GM18867 (cell line): ENCODE measurements around the gene C1orf167.

Experiments used
- ATAC-seq: cut with Tn5 transposase; IDR thresholded peaks from one replicate; pipeline ENCODE4 v1.9.1; 2021; ENCODE audit warnings: mild to moderate bottlenecking, moderate library complexity; ENCODE audit not compliant: unreplicated experiment

Gene C1orf167, protein sequence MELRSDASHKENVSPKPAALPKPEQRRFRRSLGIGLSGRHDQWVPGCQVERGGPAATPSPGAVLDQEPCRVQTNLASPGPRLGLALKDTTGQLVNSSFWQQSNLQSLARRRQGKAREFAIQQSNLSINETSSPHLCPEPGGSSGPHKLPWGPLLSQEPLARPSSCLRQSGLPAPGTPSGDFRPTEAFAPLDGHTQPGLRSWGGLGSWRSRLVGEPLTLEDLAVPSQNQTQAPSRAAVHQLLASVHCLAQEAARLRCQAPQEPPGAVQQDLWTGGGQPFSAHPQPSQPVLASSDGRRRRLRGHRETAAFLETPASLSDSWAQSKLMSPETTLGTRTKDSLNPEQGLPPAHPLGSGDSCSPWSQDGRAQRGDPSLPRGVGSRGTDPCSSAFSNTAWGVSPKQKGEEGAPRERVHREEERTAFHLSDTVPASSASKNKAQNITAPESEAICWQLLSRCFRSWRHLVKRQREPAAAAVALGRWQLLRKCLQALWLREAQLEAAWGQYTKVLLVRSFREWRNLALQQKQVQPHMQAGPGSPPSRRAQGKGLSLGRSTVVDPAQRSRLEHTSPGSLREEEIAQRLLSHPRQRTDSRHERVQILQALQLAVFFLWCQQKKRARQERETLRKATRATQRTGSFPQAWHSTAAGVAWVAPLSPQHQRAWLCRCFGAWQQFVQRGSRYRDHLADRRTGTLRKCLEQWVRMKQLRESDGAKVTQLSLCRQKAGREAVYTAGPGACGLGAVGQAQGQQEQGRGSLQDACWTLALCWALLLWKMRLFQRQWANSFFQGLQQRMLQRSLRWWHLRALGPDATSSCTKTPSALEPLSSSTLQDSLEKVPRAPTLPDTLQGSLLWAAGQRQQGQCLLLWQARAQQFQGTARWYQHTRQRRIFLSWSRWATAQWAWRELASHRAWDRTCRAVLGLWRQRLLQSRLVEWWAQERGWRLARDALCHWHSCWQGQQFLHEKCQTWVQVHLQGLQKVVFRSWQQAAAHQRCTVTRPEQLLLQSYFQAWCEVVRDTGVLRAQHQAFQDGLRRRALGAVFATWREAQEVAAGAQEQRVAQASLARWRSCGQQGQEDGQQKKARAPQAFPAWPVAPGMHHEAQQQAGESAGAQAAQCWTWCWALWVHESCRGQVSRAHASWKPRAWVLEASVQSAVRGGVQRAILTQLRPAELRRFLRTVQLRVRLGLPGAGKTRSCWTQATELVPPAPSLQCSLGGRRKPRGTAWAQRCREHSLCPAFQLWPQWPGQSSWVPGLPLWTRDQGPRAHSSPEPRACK (N-terminal part only)

GRCh38 chr1:11761988-11762406 lies at the start of gene C1orf167:
Gene C1orf167 (plus strand): TSS chr1:11762193. CDS start chr1:11764401, 2,208 bp downstream.
- no peak for ATAC-seq

DNA sequence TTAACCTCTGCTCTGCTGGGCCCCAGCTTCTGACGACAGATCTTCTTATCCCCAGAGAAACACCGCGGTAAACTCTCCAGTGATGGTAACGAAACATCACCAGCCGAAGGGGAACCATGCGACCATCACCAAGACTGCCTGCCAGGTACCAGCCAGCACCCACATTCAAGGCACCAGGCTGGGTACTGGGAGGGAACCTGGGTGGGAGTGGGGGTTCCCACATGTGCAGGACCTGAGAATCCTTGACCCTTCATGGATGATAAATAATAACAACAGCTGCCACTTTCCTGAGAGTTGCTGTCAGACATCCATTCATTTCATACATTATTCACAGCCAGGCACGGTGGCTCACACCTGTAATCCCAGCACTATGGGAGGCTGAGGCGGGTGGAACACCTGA lies 49.7 kb upstream of the C1orf167 start:
- no peak for ATAC-seq

DNA sequence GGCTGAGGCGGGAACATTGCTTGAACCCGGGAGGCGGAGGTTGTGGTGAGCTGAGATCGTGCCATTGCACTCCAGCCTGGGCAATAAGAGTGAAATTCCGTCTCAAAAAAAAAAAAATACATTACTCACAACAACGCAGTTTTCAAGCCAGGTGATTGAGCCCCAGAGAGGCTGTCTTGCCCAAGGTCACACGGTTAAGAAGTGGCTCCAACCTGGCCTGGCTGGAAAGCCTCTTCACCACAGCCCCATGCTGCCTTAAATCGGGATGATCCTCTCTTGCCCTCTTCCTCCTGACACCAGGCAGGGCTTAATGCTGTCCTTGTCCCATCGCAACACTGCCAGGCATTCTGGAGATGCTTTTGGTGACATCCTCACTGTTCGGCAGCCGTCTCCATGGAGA lies 48.9 kb upstream of the C1orf167 start:
- no peak for ATAC-seq

- no peak for ATAC-seq
Observed at GRCh38 chr1:11714831-11715575, 47.0 kb upstream of the C1orf167 start.

- ATAC-seq: no peak
Observed at GRCh38 chr1:11719313-11720032, 42.5 kb upstream of the C1orf167 start.

DNA sequence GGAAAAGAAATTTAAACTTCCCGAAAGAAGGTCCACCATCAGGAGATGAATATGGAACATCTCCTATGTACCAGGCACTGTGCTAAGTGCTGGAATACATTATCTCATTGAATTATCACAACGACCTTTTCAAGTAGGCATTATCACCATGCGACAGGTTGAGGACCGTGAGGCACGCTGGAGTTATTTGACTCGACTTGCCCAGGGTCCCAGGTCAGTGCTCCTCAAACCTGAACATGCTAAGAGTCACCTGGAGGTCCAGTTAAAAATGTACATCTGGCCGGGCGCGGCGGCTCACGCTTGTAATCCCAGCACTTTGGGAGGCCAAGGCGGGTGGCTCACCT lies 42.0 kb upstream of the C1orf167 start:
- no peak for ATAC-seq

DNA sequence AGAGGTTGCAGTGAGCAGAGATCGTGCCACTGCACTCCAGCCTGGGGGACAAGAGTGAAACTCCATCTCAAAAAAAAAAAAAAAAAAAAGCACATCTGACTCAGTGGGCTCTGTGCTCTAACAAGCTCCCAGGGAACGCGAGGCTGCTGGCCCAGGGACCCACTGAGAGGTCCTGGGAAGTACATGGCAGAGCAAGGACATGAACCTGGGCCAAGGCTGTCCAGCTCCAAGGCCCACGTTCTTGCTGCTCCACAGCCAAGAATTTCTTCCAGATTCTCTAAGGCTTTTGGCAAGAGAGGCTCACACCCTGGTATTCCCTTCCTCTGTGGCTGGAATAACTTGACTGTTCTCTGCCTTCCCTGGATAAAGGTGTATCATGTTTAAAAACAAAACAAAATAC lies 41.5 kb upstream of the C1orf167 start:
- no peak for ATAC-seq

DNA sequence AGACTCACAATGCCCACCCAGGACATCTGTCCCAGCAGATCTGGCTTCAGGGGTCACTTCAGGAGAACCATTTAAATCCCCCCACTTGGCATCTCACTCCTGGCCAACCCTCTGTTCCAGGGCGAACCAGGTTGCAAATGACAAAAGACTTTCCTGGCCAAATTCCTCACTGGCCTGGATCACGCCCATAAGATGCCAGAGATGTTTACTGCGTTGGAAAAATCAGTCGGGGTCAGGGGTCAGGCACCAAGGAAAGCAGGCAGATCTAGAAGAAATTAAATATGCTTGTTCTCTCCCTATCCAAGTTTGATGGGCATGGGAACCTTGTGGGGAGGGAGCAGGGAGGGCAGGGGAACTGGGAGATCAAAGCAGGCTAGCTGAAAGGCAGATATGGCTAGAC lies 40.7 kb upstream of the C1orf167 start:
- no peak for ATAC-seq

DNA sequence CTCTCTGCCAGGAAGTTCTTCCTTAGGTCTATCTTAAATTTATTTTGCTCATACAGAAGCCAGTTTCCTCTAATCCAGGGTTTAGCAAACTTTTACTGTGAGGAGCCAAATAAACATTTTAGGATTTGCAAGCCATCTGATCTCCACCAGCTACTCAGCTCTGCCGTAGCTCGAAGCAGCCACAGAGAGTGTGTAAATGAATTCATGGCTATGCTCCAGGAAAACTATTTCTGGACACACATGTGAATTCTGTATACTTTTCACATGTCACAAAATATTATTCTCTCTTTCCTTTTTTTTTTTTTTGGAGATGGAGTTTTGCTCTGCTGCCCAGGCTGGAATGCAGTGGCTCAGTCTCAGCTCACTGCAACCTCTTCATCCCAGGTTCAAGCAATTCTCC lies 39.5 kb upstream of the C1orf167 start:
- no peak for ATAC-seq

GRCh38 chr1:11725616-11726015 lies 36.4 kb upstream of the C1orf167 start:
- ATAC-seq: no peak

DNA sequence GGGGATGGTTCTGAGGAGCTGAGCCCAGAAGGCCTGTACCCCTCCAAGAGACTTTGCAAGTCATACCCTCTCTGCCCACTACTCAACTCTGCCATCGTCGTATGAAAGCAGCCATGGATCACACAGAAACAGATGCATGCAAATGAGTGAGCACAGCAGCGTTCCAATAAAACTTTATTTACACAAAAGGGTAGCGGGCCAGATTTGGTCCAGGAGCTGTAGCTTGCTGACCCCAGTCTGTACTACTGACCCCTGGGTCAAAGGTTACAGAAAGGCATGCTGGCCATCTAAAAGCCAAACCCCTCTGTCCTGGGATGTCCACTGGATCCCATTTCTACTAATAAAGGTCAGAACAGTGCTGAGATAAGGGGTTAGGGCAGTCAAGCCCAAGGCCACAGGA lies 34.9 kb upstream of the C1orf167 start:
- no peak for ATAC-seq

GRCh38 chr1:11728126-11728806 lies 33.7 kb upstream of the C1orf167 start:
- ATAC-seq: no peak

GRCh38 chr1:11729155-11729497 lies 32.9 kb upstream of the C1orf167 start:
- ATAC-seq: no peak

DNA sequence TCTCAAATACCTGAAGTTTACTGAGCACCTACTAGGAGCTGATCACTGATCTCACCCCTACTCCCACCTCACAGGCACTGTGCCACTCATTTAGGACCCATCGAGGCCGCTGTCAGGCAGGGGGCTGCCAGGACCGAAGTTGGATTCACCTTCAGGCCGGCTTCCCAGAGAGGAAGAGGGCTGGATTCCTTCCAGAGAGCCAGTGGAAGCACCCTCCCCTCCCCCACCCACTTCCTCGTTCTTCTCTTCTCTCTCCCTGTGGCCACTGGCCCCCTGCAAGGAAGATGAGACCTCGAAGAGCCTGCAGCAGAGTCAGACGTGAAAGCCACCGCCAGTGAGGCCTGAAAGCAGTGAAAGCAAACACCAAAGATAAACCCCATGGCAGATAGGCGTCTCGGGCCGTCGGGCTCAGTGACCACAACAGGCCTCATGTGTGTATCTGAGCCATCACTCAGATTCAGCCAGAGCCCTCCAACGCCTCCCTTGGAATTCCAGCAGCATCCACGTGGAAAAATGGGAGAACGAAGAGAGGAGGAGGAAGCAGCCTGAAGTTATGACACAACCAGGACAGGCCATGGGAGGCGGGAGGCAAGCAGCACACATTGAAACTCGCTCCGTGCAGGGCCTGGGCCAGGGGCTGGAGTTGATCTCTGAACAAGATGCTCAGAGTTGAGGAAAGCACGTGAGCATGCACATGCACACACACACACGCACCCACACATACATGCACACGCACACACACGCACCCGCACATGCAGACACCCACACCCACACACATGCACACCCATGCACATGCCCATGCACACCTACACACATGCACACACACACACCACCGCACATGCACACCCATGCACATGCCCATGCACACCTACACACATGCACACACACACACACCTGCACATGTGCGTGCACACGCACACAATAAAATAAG lies 32.2 kb upstream of the C1orf167 start:
- ATAC-seq: no peak

DNA sequence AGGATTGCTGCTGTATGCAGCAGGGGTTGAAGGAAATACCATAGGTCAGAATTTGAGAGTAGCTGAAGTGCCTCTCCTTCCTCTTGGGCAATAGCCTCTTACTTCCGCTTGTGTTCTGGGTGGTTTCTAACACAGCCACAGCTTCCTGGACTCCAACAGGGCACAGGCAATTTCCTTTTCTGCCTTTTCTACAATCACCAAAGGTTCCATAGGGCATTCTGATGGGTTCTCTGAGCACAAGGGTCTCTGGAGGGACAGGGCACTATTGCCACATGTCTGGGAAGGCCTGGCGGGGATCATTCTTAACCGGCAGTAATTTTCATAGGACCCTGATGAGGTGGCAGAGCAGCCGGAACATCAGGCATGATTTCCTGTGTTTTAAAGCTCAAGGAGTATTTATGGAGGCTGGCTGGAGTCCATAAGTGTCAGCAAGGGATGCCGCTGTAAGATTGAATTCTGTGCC lies 31.5 kb upstream of the C1orf167 start:
- ATAC-seq: no peak

DNA sequence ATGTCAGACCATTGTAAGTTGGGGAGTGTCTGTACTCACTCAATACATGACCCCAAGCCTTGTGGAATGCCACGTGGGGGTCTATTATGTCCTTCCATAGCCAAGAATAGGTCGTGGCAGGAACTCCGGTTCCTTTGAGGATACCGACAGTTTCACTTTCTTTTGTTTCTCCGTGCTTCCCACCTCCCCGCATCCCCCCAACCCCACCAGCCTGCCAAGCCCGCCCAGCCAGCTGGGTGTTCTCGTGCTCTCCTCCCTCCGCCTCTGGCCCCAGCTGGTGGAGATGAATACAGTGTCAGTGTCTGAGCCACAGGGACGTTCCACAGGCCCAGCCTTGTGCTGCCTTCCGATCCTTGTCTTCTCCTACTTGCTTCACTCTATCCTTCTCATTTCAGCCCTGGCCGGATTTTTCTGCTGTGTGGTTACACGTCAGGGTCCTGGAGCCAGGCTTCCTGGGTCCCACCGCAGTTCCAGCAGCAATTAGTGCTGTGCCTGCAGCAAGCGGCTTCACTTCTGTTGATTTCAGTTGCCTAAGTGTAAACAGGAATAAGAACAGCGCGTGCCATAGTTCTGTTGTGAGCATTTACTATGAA lies 30.2 kb upstream of the C1orf167 start:
- ATAC-seq: no peak

GRCh38 chr1:11733306-11733705 lies 28.7 kb upstream of the C1orf167 start:
- ATAC-seq: no peak

DNA sequence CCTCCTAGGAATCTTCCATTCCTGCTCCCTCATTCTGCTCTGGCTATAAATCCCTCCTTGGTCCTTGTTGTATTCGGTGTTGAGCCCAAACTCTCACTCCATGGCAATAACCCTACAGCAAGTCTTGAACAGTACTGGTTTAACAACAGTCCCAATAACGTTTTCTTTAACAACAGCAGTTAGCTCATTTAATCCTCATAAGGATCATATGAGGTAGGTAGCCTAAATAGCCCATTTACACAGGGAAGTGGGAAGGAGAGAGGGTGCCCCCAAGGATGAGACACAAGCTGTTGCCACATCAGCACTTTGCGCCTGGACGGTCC lies 26.5 kb upstream of the C1orf167 start:
- peak; percentile 13 for ATAC-seq
